ENCODE data around the gene DUSP23.

GRCh38 chr1:159755451-159756007 is 25.2 kb upstream of the DUSP23 start:
- TF ChIP-seq EZH2phosphoT487 (IDR thresholded peaks at IDR 0.05; ENCODE audit: low read depth) (no peak), CTCF (IDR thresholded peaks at IDR 0.05; ENCODE audit: low read depth, low read length) (no peak)

Data from OCI-LY3 (cell line).